GM23248 (cell line): ENCODE results near the gene SCN4A.

Source experiments
- EZH2 ChIP-seq: fragments of 200-600 bp; sonication (generic); IDR thresholded peaks from 2 replicates; pipeline ENCODE4 v1.6.1; 2018; ENCODE audit warnings: antibody characterized with exemption, mild to moderate bottlenecking; ENCODE audit not compliant: insufficient read depth, poor library complexity, severe bottlenecking
- EZH2phosphoT487 ChIP-seq: fragments of 200-600 bp; sonication (generic); IDR thresholded peaks from 2 replicates; pipeline ENCODE4 v1.6.1; 2018; ENCODE audit warnings: antibody characterized with exemption, moderate library complexity, mild to moderate bottlenecking, low read depth; ENCODE audit not compliant: insufficient read depth

- TF ChIP-seq EZH2phosphoT487 (no peak), EZH2 (no peak)
Measured at GRCh38 chr17:63976702-63977101, 4.0 kb upstream of the SCN4A start.
